DND-41 (cell line): ENCODE measurements around the gene KLHL30.

Experiments
- CTCF ChIP-seq: IDR thresholded peaks from 2 replicates; pipeline ENCODE4 v1.5.1; 2012; ENCODE audit warnings: borderline replicate concordance, low read length, moderate library complexity, mild to moderate bottlenecking; ENCODE audit not compliant: poor library complexity, severe bottlenecking; ENCODE audit errors: extremely low read depth
- EZH2 ChIP-seq: IDR thresholded peaks from 3 replicates; pipeline ENCODE4 v1.6.1; 2012; ENCODE audit warnings: borderline replicate concordance, low read depth, mild to moderate bottlenecking, moderate library complexity, low read length, inconsistent platforms; ENCODE audit not compliant: severe bottlenecking

- TF ChIP-seq CTCF (no peak), EZH2 (no peak)
Measured at GRCh38 chr2:238143239-238143951, 4.9 kb downstream of the KLHL30 start.
